GM23338 (cell line): Measurements from ENCODE around the gene SLCO3A1. TPM values are rescaled to one million over a fixed set of nuclear protein-coding genes. Genes with fewer than 3 reads are reported as not detected.

ENCODE experiments used
- ATAC-seq: fragments of 200-7000 bp; cut with Tn5 transposase; 3 replicates; pipeline ENCODE4 v1.9.1; 2020
- DNase-seq: peaks from one replicate; pipeline ENCODE4 v3.0.0-alpha.2; 2015; ENCODE audit warnings: low spot score
- H2AFZ ChIP-seq: fragments of 200-600 bp; sonication (generic); 2 replicates; pipeline ENCODE4 v1.8.0; 2016; ENCODE audit warnings: antibody characterized with exemption, mild to moderate bottlenecking, moderate library complexity
- H3F3A ChIP-seq: fragments of 200-600 bp; sonication (generic); replicated peaks from 2 replicates; pipeline ENCODE4 v1.8.0; 2017; ENCODE audit warnings: antibody characterized with exemption, mixed run types, low read depth
- H3K27ac ChIP-seq: fragments of 200-600 bp; sonication (generic); 2 replicates; pipeline ENCODE4 v1.6.1; 2016; ENCODE audit warnings: low read depth
- H3K27me3 ChIP-seq: fragments of 200-600 bp; sonication (generic); 2 replicates; pipeline ENCODE4 v1.8.0; 2016; ENCODE audit warnings: mild to moderate bottlenecking, mixed run types, moderate library complexity; ENCODE audit not compliant: insufficient read depth
- H3K36me3 ChIP-seq: fragments of 200-600 bp; sonication (generic); 2 replicates; pipeline ENCODE4 v1.8.0; 2016; ENCODE audit warnings: mild to moderate bottlenecking; ENCODE audit not compliant: insufficient read depth
- H3K4me1 ChIP-seq: fragments of 200-600 bp; sonication (generic); 2 replicates; pipeline ENCODE4 v1.8.0; 2016; ENCODE audit warnings: mild to moderate bottlenecking, moderate library complexity; ENCODE audit not compliant: insufficient read depth
- H3K4me2 ChIP-seq: fragments of 200-600 bp; sonication (generic); 2 replicates; pipeline ENCODE4 v1.7.1; 2017; ENCODE audit warnings: mixed run types
- H3K4me3 ChIP-seq: fragments of 200-600 bp; sonication (generic); 2 replicates; pipeline ENCODE4 v1.6.1; 2016; ENCODE audit warnings: mixed run types
- H3K79me2 ChIP-seq: fragments of 200-600 bp; sonication (generic); replicated peaks from 2 replicates; pipeline ENCODE4 v1.8.0; 2017; ENCODE audit warnings: mild to moderate bottlenecking; ENCODE audit not compliant: insufficient read depth
- H3K9me2 ChIP-seq: fragments of 200-600 bp; sonication (generic); 2 replicates; pipeline ENCODE4 v1.8.0; 2017; ENCODE audit not compliant: insufficient read depth
- H4K20me1 ChIP-seq: fragments of 200-600 bp; sonication (generic); replicated peaks from 2 replicates; pipeline ENCODE4 v1.8.0; 2017; ENCODE audit warnings: mild to moderate bottlenecking; ENCODE audit not compliant: insufficient read depth
- H3K27ac Mint-ChIP-seq: 2 replicates; pipeline ENCODE4 v1.8.0; 2020; ENCODE audit warnings: inconsistent platforms, mild to moderate bottlenecking, moderate library complexity, mixed read lengths
- H3K27me3 Mint-ChIP-seq: 3 replicates; pipeline ENCODE4 v1.8.0; 2022; ENCODE audit warnings: low read depth, mild to moderate bottlenecking, moderate library complexity, mixed read lengths, inconsistent platforms; ENCODE audit not compliant: insufficient read depth, poor library complexity
- H3K36me3 Mint-ChIP-seq: 3 replicates; pipeline ENCODE4 v1.8.0; 2021; ENCODE audit warnings: low read depth, mild to moderate bottlenecking, inconsistent platforms, moderate library complexity, mixed read lengths
- H3K4me1 Mint-ChIP-seq: 3 replicates; pipeline ENCODE4 v1.8.0; 2020; ENCODE audit warnings: mild to moderate bottlenecking, inconsistent platforms, mixed read lengths
- H3K4me3 Mint-ChIP-seq: 3 replicates; pipeline ENCODE4 v1.8.0; 2021; ENCODE audit warnings: moderate library complexity, mild to moderate bottlenecking, inconsistent platforms, mixed read lengths
- H3K9me3 Mint-ChIP-seq: 3 replicates; pipeline ENCODE4 v1.8.0; 2020; ENCODE audit warnings: moderate library complexity, mild to moderate bottlenecking, inconsistent platforms, mixed read lengths
- CREB1 ChIP-seq: fragments of 250-450 bp; sonication (Bioruptor Pico); IDR thresholded peaks from 2 replicates; pipeline ENCODE4 v1.5.0; 2020; ENCODE audit warnings: low read depth, mild to moderate bottlenecking, moderate library complexity
- CTCF ChIP-seq, 2 experiments: fragments of 200-600 bp in 1 of 2; sonication (generic) in 1 of 2; conservative IDR thresholded peaks; 2 replicates each; pipeline versions ENCODE4 v1.5.1 to v1.6.1; 2016 to 2017; ENCODE audit warnings: antibody characterized with exemption in 2 of 2, low read depth in 2 of 2, mild to moderate bottlenecking in 2 of 2, moderate library complexity in 1 of 2
- EZH2 ChIP-seq: fragments of 200-600 bp; sonication (generic); IDR thresholded peaks from one replicate; pipeline ENCODE4 v1.8.0; 2017; ENCODE audit warnings: antibody characterized with exemption, mild to moderate bottlenecking, low read depth; ENCODE audit not compliant: unreplicated experiment
- NANOG ChIP-seq: IDR thresholded peaks from 2 replicates; pipeline ENCODE4 v1.6.1; 2016; ENCODE audit warnings: antibody characterized with exemption, borderline replicate concordance
- POLR2AphosphoS5 ChIP-seq: IDR thresholded peaks from 2 replicates; pipeline ENCODE4 v1.6.1; 2016; ENCODE audit warnings: antibody characterized with exemption, low read depth
- STAT1 ChIP-seq: IDR thresholded peaks from one replicate; pipeline ENCODE4 v1.6.1; 2016; ENCODE audit warnings: antibody characterized with exemption; ENCODE audit not compliant: unreplicated experiment
- ZNF114 ChIP-seq: fragments of 250-450 bp; sonication (Bioruptor Pico); IDR thresholded peaks from 2 replicates; pipeline ENCODE4 v1.5.0; 2020; ENCODE audit warnings: mild to moderate bottlenecking, moderate library complexity
- ZNF331 ChIP-seq: fragments of 250-450 bp; sonication (Bioruptor Pico); IDR thresholded peaks from 2 replicates; pipeline ENCODE4 v1.5.0; 2020; ENCODE audit warnings: low read depth, mild to moderate bottlenecking, moderate library complexity
- polyA plus RNA-seq: library from polyadenylated mRNA; unstranded; fragments of >200 nt; fragmentation: Nextera tagmentation; extraction: Ambion mirVana; gene quantifications from 2 replicates; pipeline ENCODE4 v1.2.1, GENCODE V29; 2016
- total RNA-seq: library from RNA; depleted of rRNA; stranded (reverse); fragments of >200 nt; shearing (Covaris generic); gene quantifications from 2 replicates; pipeline ENCODE4 v1.2.3, GENCODE V29; 2014
- TF ChIP-seq, protein P1 (sequence below): IDR thresholded peaks from one replicate; pipeline ENCODE4 v1.6.1; 2018; ENCODE audit warnings: antibody characterized with exemption; ENCODE audit not compliant: unreplicated experiment

Gene SLCO3A1
- total and polyA plus RNA-seq, 2 experiments from 2014 or later: 7.3 to 9.4 TPM

DNA sequence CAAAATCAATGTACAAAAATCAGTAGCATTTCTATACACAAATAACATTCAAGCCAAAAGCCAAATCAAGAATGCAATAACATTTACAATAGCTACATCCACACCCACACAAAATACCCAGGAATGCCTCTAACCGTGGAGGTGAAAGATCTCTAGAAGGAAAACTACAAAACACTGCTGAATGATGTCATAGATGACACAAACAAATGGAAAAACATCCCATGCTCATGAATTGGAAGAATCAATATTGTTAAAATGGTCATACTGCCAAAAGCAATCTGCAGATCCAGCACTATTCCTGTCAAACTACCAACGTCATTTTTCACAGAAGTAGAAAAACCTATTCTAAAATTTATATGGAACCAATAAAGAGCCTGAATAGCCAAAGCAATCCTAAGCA, 143.7 kb downstream of the SLCO3A1 start:
- Histone ChIP-seq H4K20me1 (no peaks in the 10 kb centered on the region), H3K4me3 (no peak overlapping the region), H3F3A (no peaks in the 10 kb centered on the region), H3K9me2 (no peaks in the 10 kb centered on the region), H3K4me2 (no peak overlapping the region), H3K4me1 (peaks cover 46% of the 10 kb centered on the region), H3K27ac (no peak overlapping the region), H3K27me3 (no peaks in the 10 kb centered on the region), H3K36me3 (no peaks in the 10 kb centered on the region), H3K79me2 (no peaks in the 10 kb centered on the region; the same call in 1 of the 2 replicates), H2AFZ (no peak overlapping the region)
- ATAC-seq (no peak), DNase-seq (no peak)
- H3K4me1 Mint-ChIP-seq: peaks cover 34% of the 10 kb centered on the region
- no peaks in the 10 kb centered on the region for H3K27me3 Mint-ChIP-seq
- H3K36me3 Mint-ChIP-seq: no peaks in the 10 kb centered on the region
- H3K9me3 Mint-ChIP-seq: 0 out of 3 replicates have a peak, but pooled peaks cover 3% of the 10 kb centered on the region
- TF ChIP-seq CREB1 (CRISPR knock-in tag) (no peak), NANOG (no peak), CTCF (conservative IDR thresholded peaks at IDR 0.05; ENCODE audit: low read depth in 2 of 2) (no peak), ZNF331 (no peak), ZNF114 (CRISPR knock-in tag) (no peak), EZH2 (no peak), STAT1 (no peak), POLR2AphosphoS5 (no peak)
- TF ChIP-seq, protein P1, sequence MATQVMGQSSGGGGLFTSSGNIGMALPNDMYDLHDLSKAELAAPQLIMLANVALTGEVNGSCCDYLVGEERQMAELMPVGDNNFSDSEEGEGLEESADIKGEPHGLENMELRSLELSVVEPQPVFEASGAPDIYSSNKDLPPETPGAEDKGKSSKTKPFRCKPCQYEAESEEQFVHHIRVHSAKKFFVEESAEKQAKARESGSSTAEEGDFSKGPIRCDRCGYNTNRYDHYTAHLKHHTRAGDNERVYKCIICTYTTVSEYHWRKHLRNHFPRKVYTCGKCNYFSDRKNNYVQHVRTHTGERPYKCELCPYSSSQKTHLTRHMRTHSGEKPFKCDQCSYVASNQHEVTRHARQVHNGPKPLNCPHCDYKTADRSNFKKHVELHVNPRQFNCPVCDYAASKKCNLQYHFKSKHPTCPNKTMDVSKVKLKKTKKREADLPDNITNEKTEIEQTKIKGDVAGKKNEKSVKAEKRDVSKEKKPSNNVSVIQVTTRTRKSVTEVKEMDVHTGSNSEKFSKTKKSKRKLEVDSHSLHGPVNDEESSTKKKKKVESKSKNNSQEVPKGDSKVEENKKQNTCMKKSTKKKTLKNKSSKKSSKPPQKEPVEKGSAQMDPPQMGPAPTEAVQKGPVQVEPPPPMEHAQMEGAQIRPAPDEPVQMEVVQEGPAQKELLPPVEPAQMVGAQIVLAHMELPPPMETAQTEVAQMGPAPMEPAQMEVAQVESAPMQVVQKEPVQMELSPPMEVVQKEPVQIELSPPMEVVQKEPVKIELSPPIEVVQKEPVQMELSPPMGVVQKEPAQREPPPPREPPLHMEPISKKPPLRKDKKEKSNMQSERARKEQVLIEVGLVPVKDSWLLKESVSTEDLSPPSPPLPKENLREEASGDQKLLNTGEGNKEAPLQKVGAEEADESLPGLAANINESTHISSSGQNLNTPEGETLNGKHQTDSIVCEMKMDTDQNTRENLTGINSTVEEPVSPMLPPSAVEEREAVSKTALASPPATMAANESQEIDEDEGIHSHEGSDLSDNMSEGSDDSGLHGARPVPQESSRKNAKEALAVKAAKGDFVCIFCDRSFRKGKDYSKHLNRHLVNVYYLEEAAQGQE: no peak
- no peak overlapping the region for H3K4me3 Mint-ChIP-seq
- no peak overlapping the region for H3K27ac Mint-ChIP-seq

- ATAC-seq (peak; percentile 39; the same call in 2 of the 3 replicates), DNase-seq (peak; percentile 35)
- no peaks in the 10 kb centered on the region for H3F3A ChIP-seq
- H3K4me2 ChIP-seq: peak overlapping the region; percentile 60
- H3K4me3 ChIP-seq: peak overlapping the region; percentile 18; the same call in 1 of the 2 replicates
- H3K4me1 ChIP-seq: peaks cover 56% of the 10 kb centered on the region
- H3K9me3 Mint-ChIP-seq: 0 out of 3 replicates have a peak, but pooled peaks cover 3% of the 10 kb centered on the region
- no peak overlapping the region for H2AFZ ChIP-seq
- H3K36me3 ChIP-seq: no peaks in the 10 kb centered on the region
- H3K27me3 ChIP-seq: no peaks in the 10 kb centered on the region
- no peak overlapping the region; the same call in 2 of the 3 replicates for H3K4me3 Mint-ChIP-seq
- H4K20me1 ChIP-seq: no peaks in the 10 kb centered on the region
- H3K36me3 Mint-ChIP-seq: no peaks in the 10 kb centered on the region
- H3K9me2 ChIP-seq: no peaks in the 10 kb centered on the region
- TF ChIP-seq NANOG: no peak
- H3K79me2 ChIP-seq: peaks cover 4% of the 10 kb centered on the region
- peaks cover 46% of the 10 kb centered on the region for H3K4me1 Mint-ChIP-seq
- H3K27ac Mint-ChIP-seq: no peak overlapping the region
- H3K27ac ChIP-seq: peak overlapping the region; percentile 4; the same call in 1 of the 2 replicates
- H3K27me3 Mint-ChIP-seq: peaks cover 5% of the 10 kb centered on the region
These were observed 147.2 kb downstream of the SLCO3A1 start for GRCh38 chr15:92000709-92001108.
